Superior temporal gyrus (tissue), 1 donor: ENCODE data around the gene PDGFB.

ENCODE experiments used
- DNase-seq: peaks from one replicate; pipeline ENCODE4 v3.0.0-alpha.2; 2016; ENCODE audit errors: extremely low spot score

Gene PDGFB

DNA sequence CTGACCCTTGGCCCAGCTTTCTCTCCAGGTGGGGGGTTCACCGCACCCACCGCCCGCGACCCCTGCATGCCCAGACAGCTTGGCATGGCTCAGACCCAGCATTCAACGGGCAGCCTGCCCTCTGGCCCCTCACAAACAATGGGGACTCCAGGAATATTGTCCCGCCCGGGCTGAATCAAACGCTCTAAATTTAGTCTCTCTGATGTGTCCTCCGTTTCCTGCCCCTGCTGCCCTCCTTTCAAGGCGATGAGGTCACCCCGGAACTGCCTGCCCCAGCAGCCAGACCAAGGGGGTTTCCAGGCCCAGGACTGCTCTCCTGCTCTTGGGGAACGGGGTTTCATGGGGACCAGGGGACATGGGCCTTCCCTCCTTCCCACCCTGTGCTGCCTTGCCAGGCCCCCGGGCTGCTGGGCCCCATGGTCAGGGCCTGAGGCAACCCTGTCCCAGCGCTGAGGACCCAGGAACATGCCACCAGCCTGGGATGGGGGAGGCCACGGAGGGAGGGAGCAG lies 10.1 kb upstream of the PDGFB start:
- no peak for DNase-seq

- no peak for DNase-seq
These were observed 9.3 kb upstream of the PDGFB start for GRCh38 chr22:39254122-39254521.

- DNase-seq = peak; percentile 53
These were observed 8.8 kb upstream of the PDGFB start for GRCh38 chr22:39253435-39254070.

DNA sequence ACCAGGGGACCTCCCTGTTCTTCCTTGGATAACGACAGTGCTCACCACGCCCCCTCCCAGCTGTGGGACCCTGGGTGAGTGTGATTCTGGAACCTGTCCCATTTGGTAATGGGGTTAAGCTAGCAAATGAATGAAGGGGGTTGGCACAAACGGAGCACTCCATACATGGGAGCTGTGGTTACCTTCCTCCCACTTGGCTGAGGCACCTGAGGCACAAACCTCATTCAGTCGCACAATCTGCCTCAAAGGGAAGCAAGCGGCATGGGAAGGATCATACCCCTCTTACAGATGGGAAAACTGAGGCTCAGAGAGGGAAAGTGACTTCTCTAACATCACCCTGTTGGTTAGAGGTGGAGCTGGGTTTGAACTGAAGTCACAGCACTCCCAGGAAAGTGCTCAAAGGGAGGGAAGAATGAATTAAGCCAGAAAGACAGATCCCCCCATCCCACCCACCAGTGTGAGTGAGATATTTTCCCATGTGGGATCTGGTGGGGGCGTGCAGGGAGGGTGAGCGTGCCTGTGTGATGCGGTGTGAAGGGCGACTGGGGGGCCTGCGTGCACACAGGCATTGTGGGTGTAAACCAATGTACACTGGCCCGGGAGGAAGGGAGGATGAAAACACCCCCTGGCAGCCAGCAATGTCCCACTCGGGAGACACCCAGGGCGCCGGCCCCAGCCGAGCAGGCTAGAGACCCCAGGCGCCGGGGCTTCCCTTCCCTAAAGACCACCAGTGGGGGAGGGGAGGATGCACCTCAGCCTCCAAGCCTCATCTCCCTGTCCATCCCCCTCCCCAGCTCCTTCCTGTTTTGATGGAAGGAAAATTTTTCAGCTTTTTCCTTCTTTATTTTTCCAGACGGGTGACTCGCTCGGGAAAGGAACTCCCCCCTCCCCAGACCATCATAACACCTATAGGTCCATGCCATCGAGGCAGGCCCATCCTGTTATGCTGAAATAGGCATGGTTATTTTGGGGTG lies 8.0 kb upstream of the PDGFB start:
- DNase-seq = no peak

DNA sequence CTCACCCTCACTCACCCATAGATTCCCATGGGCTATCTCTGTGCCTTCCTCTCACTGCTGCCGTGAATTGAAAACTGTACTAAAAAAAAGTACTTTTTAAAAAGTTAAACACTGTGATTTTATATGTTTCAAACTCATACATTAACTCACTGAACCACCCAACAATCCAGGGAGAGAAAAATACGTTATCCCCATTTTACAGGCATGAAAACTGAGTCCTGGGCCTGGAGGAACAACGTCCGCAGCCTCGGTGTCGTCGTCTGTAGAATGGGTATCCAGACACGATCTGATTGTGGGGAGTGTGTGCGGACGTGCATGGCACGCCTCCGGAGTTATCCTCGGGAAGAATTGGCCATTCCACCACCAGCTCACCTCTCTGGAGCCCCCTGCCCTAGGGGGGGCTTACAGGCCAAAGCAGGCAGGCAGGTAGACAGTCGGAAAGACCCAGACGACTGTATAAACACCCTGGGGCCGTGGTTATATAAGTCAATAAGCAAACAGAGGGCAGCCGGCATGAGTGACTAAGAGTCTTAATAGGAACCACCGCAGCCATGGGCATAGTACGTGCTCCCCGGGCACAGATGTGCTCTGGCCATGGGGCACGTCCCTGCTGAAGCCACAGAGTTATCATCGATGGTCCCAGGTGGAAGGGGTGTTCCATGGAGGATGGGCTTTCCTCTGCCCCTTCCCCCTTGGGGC lies 7.1 kb upstream of the PDGFB start:
- no peak for DNase-seq

DNA sequence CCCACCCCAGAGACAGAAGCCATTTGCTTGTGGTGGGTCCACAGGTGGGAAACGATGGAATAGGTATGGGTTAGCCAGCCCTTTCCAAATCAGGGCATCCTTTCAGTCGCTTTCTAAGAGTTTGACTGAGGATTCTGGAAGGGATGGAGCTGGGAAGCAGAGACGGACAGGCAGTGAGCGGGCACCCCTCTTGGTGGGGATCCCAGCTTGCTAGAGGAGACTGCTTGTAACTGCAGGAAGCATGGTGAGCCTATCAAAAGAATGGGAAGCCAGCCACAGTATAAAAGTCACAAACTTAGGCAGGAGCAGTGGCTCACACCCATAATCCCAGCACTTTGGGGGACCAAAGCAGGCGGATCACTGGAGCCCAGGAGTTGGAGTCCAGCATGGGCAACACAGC lies 6.1 kb upstream of the PDGFB start:
- DNase-seq = no peak

DNA sequence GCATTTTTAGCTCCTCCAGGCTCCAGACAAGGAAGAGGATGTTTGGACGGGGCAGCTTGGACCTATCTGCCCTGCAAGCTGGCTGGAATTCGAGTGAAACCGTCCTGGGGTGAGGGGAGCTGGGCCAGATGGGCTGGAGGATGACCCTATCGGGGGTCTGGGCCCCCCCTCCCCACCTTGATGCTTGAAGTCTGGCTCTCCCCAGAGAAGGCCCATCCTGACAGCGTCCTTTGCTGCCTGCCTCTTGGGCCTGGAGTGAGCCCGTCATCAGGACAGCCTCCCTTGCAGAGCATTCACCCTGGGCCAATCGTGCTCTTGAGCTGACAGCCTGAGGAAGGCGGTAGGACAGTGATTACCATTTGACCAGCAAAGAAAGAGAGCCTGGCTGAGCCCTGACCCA lies 5.3 kb upstream of the PDGFB start:
- DNase-seq = no peak

DNA sequence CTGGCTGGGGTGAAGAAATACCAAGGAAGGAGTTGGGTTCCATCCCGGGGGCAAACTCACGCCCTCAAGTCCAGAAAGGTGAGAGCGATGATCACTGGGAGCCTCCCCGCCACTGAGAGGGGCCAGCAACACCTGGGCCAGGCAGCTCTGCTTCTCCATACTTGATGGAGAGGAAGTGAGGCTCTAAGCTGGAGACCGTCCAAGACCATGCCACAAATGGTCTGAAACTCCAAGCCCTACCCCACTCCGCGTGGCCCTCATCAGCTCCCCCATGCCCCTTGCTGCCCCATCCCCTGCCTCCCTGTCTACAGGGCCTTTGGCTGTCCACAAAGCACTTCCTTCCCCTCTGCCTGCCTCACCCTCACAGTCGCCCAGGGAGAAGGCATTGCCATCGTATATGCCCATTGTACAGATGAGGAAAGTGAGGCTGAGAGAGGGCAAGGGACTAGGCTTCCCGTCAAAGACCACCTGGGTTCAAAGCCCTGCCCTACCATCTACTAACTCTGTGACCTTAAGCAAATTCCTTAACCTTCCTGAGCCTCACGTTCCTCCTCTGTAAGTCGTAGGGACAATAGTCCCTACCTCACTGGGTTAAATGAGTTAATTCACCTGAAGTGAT lies 4.4 kb upstream of the PDGFB start:
- no peak for DNase-seq

DNA sequence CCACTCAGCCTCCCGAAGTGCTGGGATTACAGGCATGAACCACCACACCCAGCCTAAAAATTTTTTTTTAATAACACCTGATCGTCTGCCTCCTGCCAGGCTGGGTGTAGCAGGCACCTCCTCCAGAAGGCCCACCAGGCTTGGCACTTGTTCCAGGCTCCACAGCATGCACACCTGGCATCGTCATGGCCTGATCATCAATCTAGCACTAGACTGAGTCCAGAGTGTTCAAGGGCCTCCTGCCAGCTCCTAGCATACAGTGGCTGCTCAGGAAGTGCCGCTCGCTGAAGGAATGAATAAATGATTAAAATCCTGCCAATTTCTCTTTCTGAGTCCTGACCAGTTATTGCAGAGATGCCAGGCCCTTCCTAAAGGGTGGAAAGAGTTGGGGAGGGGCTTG lies 3.5 kb upstream of the PDGFB start:
- no peak for DNase-seq

- DNase-seq = no peak
These were observed 2.6 kb upstream of the PDGFB start for GRCh38 chr22:39247361-39247760.

DNA sequence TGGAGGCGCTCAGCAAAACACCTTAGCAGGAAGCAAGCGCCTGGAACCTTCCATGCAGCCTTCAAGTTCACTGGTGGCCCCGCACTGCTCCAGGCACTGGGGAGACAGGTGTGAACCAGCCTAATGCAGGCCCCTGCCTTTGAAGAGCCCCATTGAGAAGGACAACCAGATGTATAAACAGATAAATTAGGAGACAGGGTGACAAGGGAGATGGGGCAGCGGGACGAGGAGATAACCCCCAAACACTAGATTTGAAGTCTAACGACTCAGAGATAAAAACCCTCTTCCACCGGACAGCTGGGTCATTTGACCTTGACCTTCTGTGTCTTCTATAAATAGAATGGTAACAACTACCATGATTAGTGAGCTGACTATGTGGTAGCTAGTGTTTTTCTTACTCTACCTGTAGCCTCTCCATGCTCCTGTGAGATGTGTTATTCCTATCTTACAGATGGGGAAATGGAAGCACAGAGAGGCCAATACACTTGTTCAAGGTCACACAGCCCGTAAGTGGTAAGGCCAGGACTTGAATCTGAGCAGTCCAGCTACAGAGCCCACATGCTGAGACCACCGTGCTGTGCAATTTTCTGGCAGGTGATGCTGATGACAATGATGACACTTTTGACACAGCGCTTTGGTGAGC lies 2.0 kb upstream of the PDGFB start:
- no peak for DNase-seq

DNA sequence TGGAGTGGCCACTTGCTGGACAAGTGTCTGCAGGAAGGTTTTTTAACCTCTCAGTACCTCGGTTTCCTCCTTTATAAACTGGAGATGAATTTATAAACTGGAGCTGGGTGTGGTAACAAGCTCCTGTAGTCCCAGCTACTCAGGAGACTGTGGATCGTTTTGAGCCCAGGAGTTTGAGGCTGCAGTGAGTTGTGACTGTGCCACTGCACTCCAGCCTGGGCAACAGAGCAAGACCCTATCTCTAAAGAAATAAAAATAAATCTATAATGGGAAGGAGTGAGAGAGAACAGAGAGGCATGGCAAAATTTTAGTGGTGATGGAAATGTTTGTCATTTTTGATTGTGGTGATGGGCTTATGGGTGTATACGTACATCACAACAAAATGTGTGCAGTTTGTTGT lies 1.4 kb upstream of the PDGFB start:
- no peak for DNase-seq

DNA sequence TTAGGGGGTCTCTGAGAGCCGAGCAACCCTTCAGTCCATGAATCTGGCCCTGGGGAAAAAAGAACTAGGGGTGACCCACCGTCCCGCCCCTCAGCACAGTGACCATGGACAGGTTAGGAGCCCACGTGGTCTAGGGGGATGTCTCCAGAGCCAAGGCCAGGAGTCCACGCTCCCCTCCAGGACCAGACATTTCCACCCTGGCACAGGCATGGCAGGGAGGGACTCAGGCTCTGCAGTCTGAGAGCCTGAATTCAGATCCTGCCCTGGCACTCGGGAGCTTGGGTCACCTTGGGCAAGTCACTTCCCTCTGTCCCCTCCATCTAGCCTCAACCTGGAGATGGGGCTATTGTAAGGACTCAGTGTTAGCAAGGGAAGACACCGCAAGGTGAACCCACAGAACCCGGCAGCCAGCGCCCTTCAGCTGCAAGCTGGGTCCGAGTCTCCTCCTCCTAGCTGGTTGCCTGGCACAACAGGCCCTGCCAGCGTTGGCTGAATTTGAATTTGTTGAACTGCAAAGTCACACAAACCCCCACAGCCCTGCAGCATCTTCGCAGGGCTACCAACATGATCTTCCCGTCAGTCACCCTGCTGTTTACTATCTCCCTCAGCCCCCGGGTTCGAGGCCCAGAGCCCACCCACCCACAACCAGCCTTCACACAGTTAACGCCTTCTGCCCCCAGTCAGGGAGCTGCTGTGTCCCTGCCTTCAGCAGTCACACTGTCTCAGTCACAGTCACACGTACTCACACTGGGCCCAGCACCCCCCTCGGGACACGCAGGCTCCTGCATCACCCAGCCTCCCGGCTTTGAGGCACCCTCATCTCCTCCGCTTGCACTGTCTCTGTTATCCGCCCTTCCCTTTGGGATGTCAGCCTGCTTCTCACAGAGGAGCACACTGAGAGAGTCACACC lies 603 bp upstream of the PDGFB start:
- DNase-seq = peak; percentile 49

DNA sequence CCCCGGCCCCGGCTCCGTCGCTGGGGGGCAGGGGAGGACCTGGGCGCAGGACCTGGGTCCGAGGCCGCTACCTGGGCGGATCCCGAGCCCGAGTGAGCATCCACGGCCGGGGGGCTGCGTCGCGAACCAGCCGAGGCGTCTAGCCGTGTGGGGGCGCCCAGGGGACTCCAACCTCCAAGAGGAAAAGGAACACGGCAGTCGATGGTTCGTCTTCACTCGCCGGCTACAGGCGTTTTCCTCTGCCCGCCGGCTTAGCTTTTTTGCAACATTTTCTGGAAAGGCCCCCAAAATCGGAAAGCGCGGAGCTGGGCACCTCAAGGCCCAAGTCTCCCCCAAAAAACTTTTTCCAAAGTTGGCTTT lies 666 bp downstream of the PDGFB start:
- no peak for DNase-seq

GRCh38 chr22:39243439-39244135 lies 1.2 kb downstream of the PDGFB start:
- DNase-seq = no peak

- DNase-seq = no peak
These were observed 2.0 kb downstream of the PDGFB start for GRCh38 chr22:39242595-39243438.

DNA sequence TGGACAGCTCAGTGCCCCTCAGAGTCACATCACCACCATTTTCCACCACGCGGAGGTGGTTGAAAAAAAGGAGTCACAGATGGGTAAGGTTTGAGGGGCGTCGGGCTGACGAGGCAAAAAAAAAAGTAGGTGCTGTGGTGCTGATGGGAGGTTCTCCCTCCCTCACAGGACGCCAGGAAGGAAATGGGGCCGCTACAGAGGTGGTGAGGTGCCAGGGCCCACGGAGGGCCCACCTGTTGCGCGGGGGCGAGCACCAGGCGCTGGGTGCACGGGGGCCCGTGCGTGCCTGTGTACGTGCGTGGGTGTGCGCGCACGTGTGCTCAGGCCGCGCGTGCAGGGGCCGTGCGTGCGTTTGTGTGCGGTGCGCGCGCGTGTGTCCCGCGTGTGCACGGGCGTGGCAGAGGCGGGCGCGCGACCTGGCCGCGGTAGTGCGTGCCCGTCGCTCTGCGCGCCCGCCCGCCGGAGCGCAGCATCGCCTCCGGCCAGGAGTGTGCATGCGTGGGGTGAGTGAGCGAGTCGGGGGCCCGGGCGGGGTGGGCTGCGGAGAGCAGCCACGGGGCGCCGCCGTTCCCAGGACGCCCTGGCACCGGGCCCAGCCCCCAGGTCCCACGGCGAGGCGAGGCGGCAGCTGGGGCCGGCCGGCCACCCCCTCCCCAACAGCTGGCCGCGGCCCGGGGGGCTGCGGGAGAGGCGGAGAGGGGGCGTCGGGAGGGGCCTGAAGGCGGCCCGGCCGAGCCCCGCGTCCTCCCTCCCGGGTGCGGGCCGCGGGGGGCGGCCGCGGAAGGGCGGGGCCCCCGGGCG lies 2.8 kb downstream of the PDGFB start:
- DNase-seq = no peak
